ACC112 (cell line): ENCODE measurements around the gene KLHL29.

Source experiments
- H2AFZ ChIP-seq: fragments of 200-600 bp; sonication (generic); one replicate; pipeline ENCODE4 v1.6.0; 2017; ENCODE audit warnings: antibody characterized with exemption, low read length; ENCODE audit not compliant: unreplicated experiment
- H3K27ac ChIP-seq: fragments of 200-600 bp; sonication (generic); 2 replicates; pipeline ENCODE4 v1.5.1; 2014; ENCODE audit warnings: low read depth, mild to moderate bottlenecking, antibody characterized with exemption, low read length, moderate library complexity
- H3K27me3 ChIP-seq: fragments of 200-600 bp; sonication (generic); 2 replicates; pipeline ENCODE4 v1.6.1; 2014; ENCODE audit warnings: mild to moderate bottlenecking, antibody characterized with exemption, low read length, moderate library complexity, mixed read lengths; ENCODE audit not compliant: insufficient read depth
- H3K36me3 ChIP-seq: fragments of 200-600 bp; sonication (generic); 2 replicates; pipeline ENCODE4 v1.6.1; 2016; ENCODE audit warnings: mild to moderate bottlenecking, antibody characterized with exemption, low read length, moderate library complexity, mixed read lengths; ENCODE audit not compliant: insufficient read depth
- H3K4me1 ChIP-seq: fragments of 200-600 bp; sonication (generic); one replicate; pipeline ENCODE4 v1.6.1; 2016; ENCODE audit warnings: low read length, mixed read lengths; ENCODE audit not compliant: insufficient read depth, unreplicated experiment, control insufficient read depth
- H3K4me3 ChIP-seq: fragments of 200-600 bp; sonication (generic); 2 replicates; pipeline ENCODE4 v1.5.1; 2014; ENCODE audit warnings: mild to moderate bottlenecking, low read depth, low read length
- H3K79me2 ChIP-seq: fragments of 200-600 bp; sonication (generic); one replicate; pipeline ENCODE4 v1.6.0; 2016; ENCODE audit warnings: low read length; ENCODE audit not compliant: control insufficient read depth, unreplicated experiment, insufficient read depth

The KLHL29 gene

DNA sequence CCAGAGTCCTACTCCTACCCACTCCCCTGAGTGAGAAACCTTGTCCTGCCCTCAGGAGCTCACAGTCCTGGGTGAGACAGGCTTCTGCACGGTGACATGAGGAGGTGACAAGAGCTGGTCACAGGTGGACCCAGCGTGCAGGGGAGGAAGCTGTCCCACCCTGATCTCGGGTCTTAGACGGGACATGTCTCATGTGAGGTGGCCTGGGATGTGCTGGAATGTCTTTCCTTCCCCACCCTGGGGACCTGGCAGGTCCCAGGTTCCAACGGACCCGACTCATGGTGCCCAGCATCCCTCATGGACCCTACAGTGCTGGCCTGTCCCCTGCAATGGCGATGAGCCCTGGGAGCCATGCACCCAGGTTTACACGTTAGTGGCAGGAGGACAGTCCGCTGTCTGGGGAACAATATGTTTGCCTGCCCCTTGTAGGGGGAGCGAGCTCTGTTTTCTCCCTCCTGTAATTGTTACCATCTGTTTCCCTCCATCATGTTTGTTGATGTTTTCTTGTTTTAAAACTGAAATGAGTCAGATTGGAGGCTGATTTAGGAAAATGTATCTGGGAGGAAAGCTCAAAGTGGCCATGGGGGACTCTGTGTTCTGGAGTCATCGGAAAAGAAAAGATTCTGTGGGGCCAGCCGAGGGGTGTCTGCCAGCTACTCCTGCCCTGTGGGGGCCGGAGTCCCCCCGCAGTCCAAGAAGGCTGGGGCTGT is 238.1 kb downstream of the KLHL29 start:
- Histone ChIP-seq H2AFZ (no peak overlapping the region), H3K4me3 (no peak overlapping the region), H3K36me3 (no peaks in the 10 kb centered on the region), H3K4me1 (no peaks in the 10 kb centered on the region), H3K79me2 (no peaks in the 10 kb centered on the region), H3K27me3 (no peaks in the 10 kb centered on the region), H3K27ac (no peak overlapping the region)

DNA sequence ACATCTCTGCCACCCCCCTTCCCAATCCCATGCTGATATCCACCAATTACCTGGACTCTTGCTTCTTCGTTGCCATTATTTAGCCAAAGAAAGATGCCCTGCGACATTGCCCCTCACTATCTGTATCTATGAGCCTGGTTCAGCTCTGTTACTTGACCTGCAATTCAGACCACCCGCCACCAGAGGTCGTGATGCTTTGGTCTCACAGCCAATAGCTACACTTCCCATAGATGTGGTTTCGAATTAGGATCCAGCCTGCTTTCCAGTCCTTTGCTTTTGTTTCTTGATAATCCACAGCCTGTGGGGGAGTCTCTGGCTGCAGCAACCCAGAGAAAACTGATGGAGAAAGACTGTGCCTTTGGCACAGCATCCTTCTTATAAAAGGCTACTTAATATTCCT is 239.4 kb downstream of the KLHL29 start:
- no peak overlapping the region for H3K4me3 ChIP-seq
- H3K27me3 ChIP-seq, result no peaks in the 10 kb centered on the region
- H3K79me2 ChIP-seq, result no peaks in the 10 kb centered on the region
- H3K36me3 ChIP-seq, result no peaks in the 10 kb centered on the region
- H2AFZ ChIP-seq, result no peak overlapping the region
- no peak overlapping the region for H3K27ac ChIP-seq
- H3K4me1 ChIP-seq, result no peaks in the 10 kb centered on the region

DNA sequence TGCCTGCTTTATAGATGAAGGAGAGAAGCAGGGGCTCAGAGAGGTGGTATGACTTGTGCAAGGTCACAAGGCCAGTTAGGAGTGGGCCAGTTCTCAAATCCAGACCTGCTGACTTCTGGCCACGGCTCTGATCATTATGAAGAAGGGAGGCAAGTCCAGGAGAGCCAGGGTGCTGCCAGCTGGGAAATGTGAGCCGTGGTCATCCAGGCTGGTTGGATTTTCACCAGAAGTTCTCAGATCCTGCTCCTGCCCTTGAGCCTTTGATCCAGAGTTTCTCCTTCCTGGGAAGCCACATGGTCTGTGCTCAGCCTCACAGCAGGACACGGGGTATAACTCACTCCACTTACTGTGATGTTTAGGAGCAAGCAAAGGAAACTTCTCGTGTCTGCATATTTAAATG is 239.9 kb downstream of the KLHL29 start:
- H2AFZ ChIP-seq, result no peak overlapping the region
- no peak overlapping the region for H3K4me3 ChIP-seq
- no peaks in the 10 kb centered on the region for H3K79me2 ChIP-seq
- H3K27ac ChIP-seq, result no peak overlapping the region
- H3K4me1 ChIP-seq, result no peaks in the 10 kb centered on the region
- no peaks in the 10 kb centered on the region for H3K36me3 ChIP-seq
- H3K27me3 ChIP-seq, result no peaks in the 10 kb centered on the region

DNA sequence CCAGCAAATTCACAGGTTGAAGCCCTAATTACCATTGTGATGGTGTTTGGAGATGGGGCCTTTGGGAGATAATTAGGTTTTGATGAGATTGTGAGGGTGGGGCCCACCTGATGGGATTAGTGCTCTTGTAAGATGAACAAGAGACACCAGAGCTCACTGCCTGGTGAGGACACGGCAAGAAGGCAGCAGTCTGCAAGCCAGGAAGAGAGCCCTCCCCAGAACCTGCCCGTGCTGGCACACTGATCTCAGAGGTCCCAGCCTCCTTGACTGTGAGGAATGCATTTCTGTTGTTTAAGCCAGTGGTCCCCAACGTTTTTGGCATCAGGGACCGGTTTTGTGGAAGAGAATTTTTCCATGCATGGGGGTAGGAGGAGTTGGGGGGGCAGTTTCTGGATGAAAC is 240.7 kb downstream of the KLHL29 start:
- Histone ChIP-seq H3K4me1 (no peaks in the 10 kb centered on the region), H3K4me3 (no peak overlapping the region), H3K36me3 (no peaks in the 10 kb centered on the region), H2AFZ (no peak overlapping the region), H3K79me2 (no peaks in the 10 kb centered on the region), H3K27me3 (no peaks in the 10 kb centered on the region), H3K27ac (no peak overlapping the region)

DNA sequence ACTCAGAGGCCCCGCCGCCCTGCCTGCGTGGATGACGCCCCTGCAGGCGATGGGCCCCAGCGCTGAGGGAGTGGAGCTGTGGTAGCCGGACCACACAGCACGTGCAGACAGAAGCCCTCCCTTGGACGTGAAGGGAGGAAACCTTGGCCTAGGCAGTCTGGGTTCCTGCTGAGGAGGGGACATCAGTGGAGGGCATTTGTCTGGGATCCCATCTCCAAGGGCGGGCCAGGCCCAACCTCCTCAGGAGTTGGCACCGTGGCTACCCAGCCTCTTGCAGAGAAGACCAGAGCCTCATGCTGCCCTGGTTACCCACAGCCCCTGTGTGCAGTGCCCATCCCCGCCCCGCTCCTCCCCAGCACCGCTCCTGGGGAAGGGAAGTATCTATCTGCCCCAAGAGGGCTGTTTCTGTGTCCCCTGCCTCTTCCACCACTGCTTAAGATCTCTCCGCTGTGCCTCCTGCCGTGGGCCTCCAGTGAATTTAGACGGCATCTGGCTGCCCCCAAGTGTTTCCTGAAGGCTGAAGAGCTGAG is 241.8 kb downstream of the KLHL29 start:
- Histone ChIP-seq H3K36me3 (no peaks in the 10 kb centered on the region), H3K27me3 (no peaks in the 10 kb centered on the region), H3K4me3 (no peak overlapping the region), H2AFZ (no peak overlapping the region), H3K27ac (no peak overlapping the region), H3K4me1 (no peaks in the 10 kb centered on the region), H3K79me2 (no peaks in the 10 kb centered on the region)

DNA sequence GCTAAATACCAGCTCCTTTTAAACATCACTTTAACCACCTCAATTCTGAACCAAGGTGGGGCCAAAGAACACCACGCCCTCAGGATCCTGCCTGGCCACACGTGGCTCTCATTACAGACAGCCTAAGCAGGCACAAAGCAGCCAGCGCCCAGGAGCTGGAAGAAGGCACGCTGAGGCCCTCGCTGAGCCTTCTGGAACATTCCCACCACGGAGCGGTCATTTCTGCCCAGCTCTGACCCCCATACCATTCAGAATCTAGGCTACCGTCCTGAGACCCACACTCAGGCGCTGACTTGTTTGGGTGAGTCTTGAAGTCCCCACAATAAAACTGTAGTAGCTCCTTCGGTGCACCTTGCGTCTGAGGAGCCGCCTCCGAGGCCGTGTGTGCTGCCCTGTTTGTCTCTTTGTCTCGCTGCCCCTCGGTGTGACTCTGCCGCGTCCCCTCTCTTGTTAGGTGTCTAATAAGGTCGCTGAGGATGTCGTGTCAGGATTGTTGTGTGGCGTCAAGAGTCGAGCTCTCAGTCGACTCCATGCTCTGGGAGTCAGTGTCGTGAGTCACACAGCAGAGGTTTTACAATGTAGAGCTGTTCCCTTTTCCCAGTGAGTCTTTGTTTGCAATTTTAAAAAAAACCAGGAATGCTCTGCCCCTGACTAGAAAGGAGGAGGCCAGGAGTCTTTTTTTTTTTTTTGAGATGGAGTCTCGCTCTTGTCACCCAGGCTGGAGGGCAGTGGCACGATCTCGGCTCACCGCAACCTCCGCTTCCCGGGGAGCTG is 242.4 kb downstream of the KLHL29 start:
- no peak overlapping the region for H3K4me3 ChIP-seq
- H3K36me3 ChIP-seq, result no peaks in the 10 kb centered on the region

DNA sequence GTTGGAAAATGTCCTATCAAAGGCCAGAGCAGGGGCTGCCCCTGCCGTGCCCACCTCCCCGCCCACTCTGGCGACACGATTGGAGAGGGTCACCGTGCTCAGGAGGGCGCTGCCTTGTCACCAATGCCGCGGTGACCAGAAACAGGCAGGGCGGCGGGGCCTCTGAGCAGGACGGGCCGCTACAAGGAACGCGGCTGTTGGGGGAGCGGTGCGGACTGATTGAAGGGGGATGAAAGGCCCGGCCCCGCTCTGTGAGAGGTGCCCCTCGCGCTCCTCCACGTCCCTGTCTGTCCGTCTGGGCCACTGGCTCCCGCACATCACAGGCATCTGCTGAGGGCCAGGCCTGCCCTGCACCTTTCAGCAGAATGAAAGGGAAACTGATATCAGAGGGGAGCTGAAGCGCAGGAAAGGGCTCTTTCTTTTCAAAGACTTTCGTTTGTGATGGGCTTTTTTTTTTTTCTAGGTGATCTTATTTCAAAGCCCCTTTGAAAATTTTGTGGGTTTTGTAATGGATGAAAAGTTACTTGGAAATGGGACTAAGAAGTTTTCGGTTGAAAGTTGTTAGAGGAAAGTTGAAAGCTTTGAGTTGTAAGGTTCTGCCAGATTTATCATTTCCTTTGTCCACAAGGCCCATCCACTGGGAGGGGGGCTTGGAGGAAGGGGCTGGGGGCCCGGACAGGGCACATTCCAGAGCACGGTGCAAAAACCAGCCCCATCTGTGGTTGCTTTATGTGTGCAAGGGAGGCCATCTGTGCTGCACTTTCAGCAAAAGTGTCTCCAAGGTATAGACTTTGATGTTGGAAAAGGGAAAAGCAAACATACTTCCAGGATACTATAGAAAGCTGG is 244.2 kb downstream of the KLHL29 start:
- no peaks in the 10 kb centered on the region for H3K4me1 ChIP-seq
- H3K36me3 ChIP-seq, result no peaks in the 10 kb centered on the region
- H3K4me3 ChIP-seq, result no peak overlapping the region
- no peaks in the 10 kb centered on the region for H3K27me3 ChIP-seq
- no peak overlapping the region for H3K27ac ChIP-seq
- H2AFZ ChIP-seq, result no peak overlapping the region
- no peaks in the 10 kb centered on the region for H3K79me2 ChIP-seq

More for the DNA sequence above, 242.4 kb downstream of the KLHL29 start:
- no peak overlapping the region for H3K27ac ChIP-seq
- no peaks in the 10 kb centered on the region for H3K4me1 ChIP-seq
- no peak overlapping the region for H2AFZ ChIP-seq
- H3K27me3 ChIP-seq, result no peaks in the 10 kb centered on the region
- H3K79me2 ChIP-seq, result no peaks in the 10 kb centered on the region

DNA sequence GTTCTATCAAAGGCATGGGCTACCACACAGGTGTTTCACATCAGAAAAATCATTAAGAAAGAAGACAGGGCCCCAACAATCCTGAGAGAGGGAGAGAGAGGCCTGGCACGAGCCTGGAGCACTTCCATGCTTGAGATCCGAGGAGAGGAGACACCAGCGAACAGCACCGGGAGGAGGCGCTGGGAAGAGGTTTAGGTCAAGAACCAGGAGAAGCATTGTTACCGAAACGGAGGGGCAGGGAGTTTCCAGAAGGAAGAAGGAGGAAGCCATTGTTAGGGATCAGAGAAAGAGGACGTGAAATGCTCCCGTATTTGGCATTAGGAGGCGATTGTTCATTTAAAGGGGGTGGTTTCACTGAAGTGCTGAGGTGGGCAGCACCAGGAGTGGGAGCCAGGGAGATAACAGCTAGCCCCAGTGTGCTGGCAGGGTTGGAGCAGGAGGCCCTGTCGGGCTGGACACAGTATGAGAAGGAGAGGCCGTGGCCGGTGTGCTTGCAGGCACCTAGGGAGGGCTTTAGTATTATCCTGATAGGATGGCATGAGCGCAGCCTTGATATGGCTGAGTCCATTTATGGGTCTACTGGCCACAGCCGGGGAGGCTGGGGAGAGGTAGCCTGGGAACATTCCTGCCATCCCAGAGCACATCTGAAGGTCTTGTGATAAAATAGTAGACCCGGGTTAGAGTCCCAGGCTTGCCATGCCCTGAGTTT is 244.9 kb downstream of the KLHL29 start:
- no peaks in the 10 kb centered on the region for H3K4me1 ChIP-seq
- H2AFZ ChIP-seq, result no peak overlapping the region
- no peaks in the 10 kb centered on the region for H3K79me2 ChIP-seq
- H3K27ac ChIP-seq, result no peak overlapping the region
- H3K27me3 ChIP-seq, result no peaks in the 10 kb centered on the region
- H3K36me3 ChIP-seq, result no peaks in the 10 kb centered on the region
- no peak overlapping the region for H3K4me3 ChIP-seq

DNA sequence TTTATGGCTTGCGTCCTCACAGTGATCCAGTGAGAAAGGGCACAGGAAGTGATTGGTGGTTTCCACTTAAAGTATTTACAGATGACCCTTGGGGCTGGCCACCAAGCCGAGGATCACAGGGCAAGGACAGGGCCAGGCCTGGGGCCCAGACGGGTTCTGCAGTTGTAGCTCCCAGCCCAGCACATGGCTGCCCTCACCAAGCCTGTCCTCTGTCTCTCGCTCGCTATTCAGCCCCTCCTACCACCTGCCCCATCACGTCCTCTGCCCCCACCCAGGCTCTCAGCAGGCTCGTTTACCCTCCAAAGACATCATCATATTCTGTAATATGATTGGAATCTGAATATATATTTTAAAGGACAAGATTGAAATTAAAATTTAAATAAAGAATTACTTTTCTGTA is 246.0 kb downstream of the KLHL29 start:
- Histone ChIP-seq H3K27ac (no peak overlapping the region), H3K4me1 (no peaks in the 10 kb centered on the region), H3K4me3 (no peak overlapping the region), H3K79me2 (no peaks in the 10 kb centered on the region), H3K36me3 (no peaks in the 10 kb centered on the region), H3K27me3 (no peaks in the 10 kb centered on the region), H2AFZ (no peak overlapping the region)

DNA sequence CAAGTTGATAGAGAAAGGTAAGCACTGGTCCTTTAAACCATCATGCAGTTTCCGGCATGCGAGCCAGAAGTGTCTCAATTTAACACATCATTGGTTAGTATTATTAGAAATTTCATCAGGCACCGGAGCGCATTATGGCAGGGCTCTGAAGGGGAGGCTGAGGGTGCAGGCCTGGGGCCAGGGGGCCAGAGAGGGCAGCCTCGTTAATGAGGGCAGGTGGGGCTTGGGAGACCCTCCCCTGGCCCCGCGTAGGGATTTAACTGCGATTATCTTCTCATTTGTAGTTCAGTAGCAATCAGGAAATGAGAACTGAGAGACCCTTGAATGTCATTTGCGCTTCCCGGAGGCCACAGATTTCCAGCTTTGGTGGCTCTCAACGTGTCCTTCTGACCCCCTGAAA is 246.4 kb downstream of the KLHL29 start:
- no peaks in the 10 kb centered on the region for H3K36me3 ChIP-seq
- no peaks in the 10 kb centered on the region for H3K4me1 ChIP-seq
- no peaks in the 10 kb centered on the region for H3K79me2 ChIP-seq
- H3K4me3 ChIP-seq, result no peak overlapping the region
- no peak overlapping the region for H3K27ac ChIP-seq
- H2AFZ ChIP-seq, result no peak overlapping the region
- H3K27me3 ChIP-seq, result no peaks in the 10 kb centered on the region
